OCI-LY3 (cell line): ENCODE results near the gene PRMT5.
A peak's percentile ranks its signal among the peaks of the same experiment; 100 is the strongest.

Experiments used
- H2AFZ ChIP-seq: fragments of 200-600, 300-600 bp; shearing (Covaris generic); 2 replicates; pipeline ENCODE4 v1.6.0; 2014; ENCODE audit warnings: antibody characterized with exemption, low read depth, low read length
- H3K27ac ChIP-seq: fragments of 200-600, 300-600 bp; sonication (generic); 2 replicates; pipeline ENCODE4 v1.5.1; 2014; ENCODE audit warnings: mild to moderate bottlenecking, low read length, moderate library complexity, mixed read lengths
- H3K27me3 ChIP-seq: fragments of 200-600, 300-600 bp; sonication (generic); 2 replicates; pipeline ENCODE4 v1.6.1; 2014; ENCODE audit warnings: low read depth, low read length, mixed read lengths
- H3K36me3 ChIP-seq: fragments of 200-600, 300-600 bp; sonication (generic); replicated peaks from 2 replicates; pipeline ENCODE3; 2014; ENCODE audit warnings: low read depth, low read length, mixed read lengths
- H3K4me1 ChIP-seq: fragments of 300-600, 200-600 bp; sonication (generic); 2 replicates; pipeline ENCODE4 v1.6.1; 2014; ENCODE audit warnings: low read length, mixed read lengths
- H3K4me2 ChIP-seq: fragments of 200-600, 300-600 bp; sonication (generic); 2 replicates; pipeline ENCODE4 v1.6.1; 2014; ENCODE audit warnings: low read length, mixed read lengths
- H3K4me3 ChIP-seq: fragments of 300-600, 200-600 bp; sonication (generic); 2 replicates; pipeline ENCODE4 v1.5.1; 2014; ENCODE audit warnings: antibody characterized with exemption, mild to moderate bottlenecking, low read length, moderate library complexity
- H3K79me2 ChIP-seq: fragments of 300-600, 200-600 bp; shearing (Covaris generic); 2 replicates; pipeline ENCODE4 v1.6.1; 2014; ENCODE audit warnings: mild to moderate bottlenecking, low read length, mixed read lengths
- H3K9ac ChIP-seq: fragments of 300-600, 200-600 bp; shearing (Covaris generic); 2 replicates; pipeline ENCODE4 v1.6.0; 2014; ENCODE audit warnings: mild to moderate bottlenecking, low read length, moderate library complexity
- H3K9me3 ChIP-seq: fragments of 200-600, 300-600 bp; shearing (Covaris generic); 2 replicates; pipeline ENCODE4 v1.6.1; 2014; ENCODE audit warnings: low read length, mixed read lengths; ENCODE audit not compliant: insufficient read depth
- H4K20me1 ChIP-seq: fragments of 200-600, 300-600 bp; sonication (generic); 2 replicates; pipeline ENCODE4 v1.6.1; 2016; ENCODE audit warnings: low read length, mixed read lengths; ENCODE audit not compliant: insufficient read depth
- EZH2phosphoT487 ChIP-seq: fragments of 200-600 bp; shearing (Covaris generic); IDR thresholded peaks from 2 replicates; pipeline ENCODE4 v1.6.1; 2018; ENCODE audit warnings: antibody characterized with exemption, mixed run types, low read depth
- TF ChIP-seq, protein P1 (sequence below): fragments of 200-600, 300-600 bp; sonication (generic); IDR thresholded peaks from 2 replicates; pipeline ENCODE4 v1.5.1; 2014; ENCODE audit warnings: antibody characterized with exemption, low read length, low read depth

Gene PRMT5

DNA sequence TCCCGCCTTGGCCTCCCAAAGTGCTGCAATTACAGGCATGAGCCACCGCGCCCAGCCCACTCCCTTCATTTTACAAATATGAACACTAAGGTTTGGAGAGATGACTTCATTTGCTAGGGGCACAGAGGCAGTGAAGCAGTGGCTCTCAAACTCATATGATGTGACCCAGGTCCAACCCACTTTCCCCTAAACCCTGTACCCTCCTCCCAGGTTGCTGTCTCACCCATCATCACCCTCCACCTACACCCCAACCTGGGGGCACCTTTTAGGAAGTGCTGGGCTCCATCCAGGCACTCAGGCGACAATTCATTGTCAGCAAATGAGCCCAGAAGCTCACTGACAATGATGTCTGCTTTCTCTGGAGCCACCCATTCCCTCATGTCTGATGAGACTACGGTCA is 5.4 kb downstream of the PRMT5 start:
- H3K4me1 ChIP-seq: peaks cover 21% of the 10 kb centered on the region
- no peak overlapping the region for H3K27ac ChIP-seq
- no peak overlapping the region for H3K9ac ChIP-seq
- no peaks in the 10 kb centered on the region for H4K20me1 ChIP-seq
- no peak overlapping the region for H2AFZ ChIP-seq
- no peak overlapping the region for H3K4me3 ChIP-seq
- peaks cover 25% of the 10 kb centered on the region for H3K79me2 ChIP-seq
- no peaks in the 10 kb centered on the region for H3K9me3 ChIP-seq
- no peak for TF ChIP-seq EZH2phosphoT487
- TF ChIP-seq, protein P1, sequence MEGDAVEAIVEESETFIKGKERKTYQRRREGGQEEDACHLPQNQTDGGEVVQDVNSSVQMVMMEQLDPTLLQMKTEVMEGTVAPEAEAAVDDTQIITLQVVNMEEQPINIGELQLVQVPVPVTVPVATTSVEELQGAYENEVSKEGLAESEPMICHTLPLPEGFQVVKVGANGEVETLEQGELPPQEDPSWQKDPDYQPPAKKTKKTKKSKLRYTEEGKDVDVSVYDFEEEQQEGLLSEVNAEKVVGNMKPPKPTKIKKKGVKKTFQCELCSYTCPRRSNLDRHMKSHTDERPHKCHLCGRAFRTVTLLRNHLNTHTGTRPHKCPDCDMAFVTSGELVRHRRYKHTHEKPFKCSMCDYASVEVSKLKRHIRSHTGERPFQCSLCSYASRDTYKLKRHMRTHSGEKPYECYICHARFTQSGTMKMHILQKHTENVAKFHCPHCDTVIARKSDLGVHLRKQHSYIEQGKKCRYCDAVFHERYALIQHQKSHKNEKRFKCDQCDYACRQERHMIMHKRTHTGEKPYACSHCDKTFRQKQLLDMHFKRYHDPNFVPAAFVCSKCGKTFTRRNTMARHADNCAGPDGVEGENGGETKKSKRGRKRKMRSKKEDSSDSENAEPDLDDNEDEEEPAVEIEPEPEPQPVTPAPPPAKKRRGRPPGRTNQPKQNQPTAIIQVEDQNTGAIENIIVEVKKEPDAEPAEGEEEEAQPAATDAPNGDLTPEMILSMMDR: no peak
- H3K27me3 ChIP-seq: no peaks in the 10 kb centered on the region
- peaks cover 50% of the 10 kb centered on the region for H3K36me3 ChIP-seq
- no peak overlapping the region for H3K4me2 ChIP-seq

GRCh38 chr14:22922294-22922693 is 6.9 kb downstream of the PRMT5 start:
- no peaks in the 10 kb centered on the region for H3K27me3 ChIP-seq
- H4K20me1 ChIP-seq: no peaks in the 10 kb centered on the region
- H3K4me1 ChIP-seq: peaks cover 15% of the 10 kb centered on the region
- H3K36me3 ChIP-seq: peaks cover 53% of the 10 kb centered on the region
- H3K9ac ChIP-seq: no peak overlapping the region
- no peak overlapping the region for H3K4me2 ChIP-seq
- no peak overlapping the region for H3K4me3 ChIP-seq
- TF ChIP-seq EZH2phosphoT487: no peak
- TF ChIP-seq, protein P1: no peak
- no peak overlapping the region for H3K27ac ChIP-seq
- no peak overlapping the region for H2AFZ ChIP-seq
- H3K9me3 ChIP-seq: no peaks in the 10 kb centered on the region
- peaks cover 25% of the 10 kb centered on the region for H3K79me2 ChIP-seq

GRCh38 chr14:22920697-22921096 is 8.5 kb downstream of the PRMT5 start:
- peaks cover 27% of the 10 kb centered on the region for H3K79me2 ChIP-seq
- H3K9me3 ChIP-seq: no peaks in the 10 kb centered on the region
- H2AFZ ChIP-seq: no peak overlapping the region
- no peak overlapping the region for H3K4me3 ChIP-seq
- H4K20me1 ChIP-seq: no peaks in the 10 kb centered on the region
- H3K27ac ChIP-seq: no peak overlapping the region
- H3K4me1 ChIP-seq: peaks cover 13% of the 10 kb centered on the region
- H3K27me3 ChIP-seq: no peaks in the 10 kb centered on the region
- H3K9ac ChIP-seq: no peak overlapping the region
- peaks cover 43% of the 10 kb centered on the region for H3K36me3 ChIP-seq
- TF ChIP-seq EZH2phosphoT487: no peak
- TF ChIP-seq, protein P1: no peak
- no peak overlapping the region for H3K4me2 ChIP-seq

DNA sequence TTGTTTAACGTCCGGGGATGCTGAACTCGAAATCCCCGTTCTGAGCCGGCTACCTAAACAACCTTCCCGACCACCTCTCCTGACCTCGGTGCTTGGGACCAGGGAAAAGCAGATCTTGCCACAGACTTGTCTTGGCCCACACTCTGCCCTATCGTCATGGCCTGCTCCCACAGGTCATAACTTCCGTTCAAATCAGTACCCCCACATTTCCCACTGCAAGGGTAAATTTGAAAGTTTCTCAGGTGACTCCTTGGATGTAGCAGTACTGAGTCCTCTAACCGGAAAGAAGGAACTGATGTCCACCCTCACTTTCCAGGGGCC is 9.6 kb downstream of the PRMT5 start:
- no peaks in the 10 kb centered on the region for H3K9me3 ChIP-seq
- H3K27me3 ChIP-seq: no peaks in the 10 kb centered on the region
- 0 out of 2 replicates have a peak overlapping the region, but pooled peaks have one; percentile 9 for H2AFZ ChIP-seq
- H3K4me3 ChIP-seq: peak overlapping the region; percentile 85
- peaks cover 38% of the 10 kb centered on the region for H3K79me2 ChIP-seq
- peaks cover 38% of the 10 kb centered on the region for H3K36me3 ChIP-seq
- H3K9ac ChIP-seq: peak overlapping the region; percentile 61
- H3K27ac ChIP-seq: peak overlapping the region; percentile 69
- TF ChIP-seq, protein P1: no peak
- TF ChIP-seq EZH2phosphoT487: no peak
- peak overlapping the region; percentile 91 for H3K4me2 ChIP-seq
- peaks cover 13% of the 10 kb centered on the region for H3K4me1 ChIP-seq
- no peaks in the 10 kb centered on the region for H4K20me1 ChIP-seq
